Measurements from ENCODE around the gene NRXN3.

NRXN3 gene

DNA sequence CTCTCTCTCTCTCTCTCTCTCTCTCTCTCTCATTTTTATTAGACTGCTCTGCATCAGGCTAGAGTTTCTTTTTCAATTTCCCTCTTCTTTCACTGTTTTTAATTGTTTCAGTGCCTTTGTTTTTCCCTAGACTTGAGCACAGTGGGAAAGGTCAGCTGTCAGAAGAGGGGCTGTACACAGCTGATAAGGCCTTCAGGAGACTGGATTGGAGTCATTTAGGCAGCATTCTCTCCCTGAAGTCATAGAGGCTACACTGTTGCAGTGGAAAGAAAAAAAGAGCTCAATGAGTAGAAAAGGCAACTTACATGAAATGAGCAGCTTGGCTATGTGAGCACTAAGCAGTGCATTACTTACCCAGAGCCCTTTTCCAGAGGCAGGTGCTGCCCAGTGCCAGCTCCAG, 456.9 kb downstream of the NRXN3 start:
- TF ChIP-seq, protein P1, sequence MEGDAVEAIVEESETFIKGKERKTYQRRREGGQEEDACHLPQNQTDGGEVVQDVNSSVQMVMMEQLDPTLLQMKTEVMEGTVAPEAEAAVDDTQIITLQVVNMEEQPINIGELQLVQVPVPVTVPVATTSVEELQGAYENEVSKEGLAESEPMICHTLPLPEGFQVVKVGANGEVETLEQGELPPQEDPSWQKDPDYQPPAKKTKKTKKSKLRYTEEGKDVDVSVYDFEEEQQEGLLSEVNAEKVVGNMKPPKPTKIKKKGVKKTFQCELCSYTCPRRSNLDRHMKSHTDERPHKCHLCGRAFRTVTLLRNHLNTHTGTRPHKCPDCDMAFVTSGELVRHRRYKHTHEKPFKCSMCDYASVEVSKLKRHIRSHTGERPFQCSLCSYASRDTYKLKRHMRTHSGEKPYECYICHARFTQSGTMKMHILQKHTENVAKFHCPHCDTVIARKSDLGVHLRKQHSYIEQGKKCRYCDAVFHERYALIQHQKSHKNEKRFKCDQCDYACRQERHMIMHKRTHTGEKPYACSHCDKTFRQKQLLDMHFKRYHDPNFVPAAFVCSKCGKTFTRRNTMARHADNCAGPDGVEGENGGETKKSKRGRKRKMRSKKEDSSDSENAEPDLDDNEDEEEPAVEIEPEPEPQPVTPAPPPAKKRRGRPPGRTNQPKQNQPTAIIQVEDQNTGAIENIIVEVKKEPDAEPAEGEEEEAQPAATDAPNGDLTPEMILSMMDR (IDR thresholded peaks at IDR 0.05; ENCODE audit: unreplicated experiment in 3 of 3), result no peak
- Mint-ChIP-seq H3K27me3 (ENCODE audit: low read depth) (peaks cover 4% of the 10 kb centered on the region), H3K4me1 (no peaks in the 10 kb centered on the region), H3K9me3 (no peaks in the 10 kb centered on the region), H3K36me3 (ENCODE audit: low read depth) (no peaks in the 10 kb centered on the region), H3K4me3 (no peak overlapping the region), H3K27ac (no peak overlapping the region)

DNA sequence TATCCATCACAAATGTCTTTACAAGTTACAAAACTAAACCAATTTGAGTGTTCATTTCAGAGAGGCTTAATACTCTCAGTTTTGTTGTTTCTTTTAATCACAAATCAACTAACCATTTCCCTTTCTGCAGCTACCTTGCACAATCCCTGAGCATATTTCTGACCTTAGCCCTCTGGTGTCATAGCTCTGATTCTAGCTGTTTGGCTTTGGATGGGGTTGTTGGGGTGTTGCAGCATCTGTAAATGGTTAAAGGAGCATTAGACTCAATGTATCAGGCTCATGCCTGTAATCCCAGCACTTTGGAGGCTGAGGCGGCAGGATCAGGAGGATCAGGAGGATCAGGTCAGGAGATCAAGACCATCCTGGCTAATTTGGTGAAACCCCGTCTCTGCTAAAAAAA, 461.4 kb downstream of the NRXN3 start:
- Mint-ChIP-seq H3K36me3 (ENCODE audit: low read depth) (no peaks in the 10 kb centered on the region), H3K27me3 (ENCODE audit: low read depth) (no peaks in the 10 kb centered on the region), H3K27ac (no peak overlapping the region), H3K9me3 (no peaks in the 10 kb centered on the region), H3K4me1 (no peaks in the 10 kb centered on the region), H3K4me3 (no peak overlapping the region)
- TF ChIP-seq, protein P1 (IDR thresholded peaks at IDR 0.05; ENCODE audit: unreplicated experiment in 3 of 3), result no peak

DNA sequence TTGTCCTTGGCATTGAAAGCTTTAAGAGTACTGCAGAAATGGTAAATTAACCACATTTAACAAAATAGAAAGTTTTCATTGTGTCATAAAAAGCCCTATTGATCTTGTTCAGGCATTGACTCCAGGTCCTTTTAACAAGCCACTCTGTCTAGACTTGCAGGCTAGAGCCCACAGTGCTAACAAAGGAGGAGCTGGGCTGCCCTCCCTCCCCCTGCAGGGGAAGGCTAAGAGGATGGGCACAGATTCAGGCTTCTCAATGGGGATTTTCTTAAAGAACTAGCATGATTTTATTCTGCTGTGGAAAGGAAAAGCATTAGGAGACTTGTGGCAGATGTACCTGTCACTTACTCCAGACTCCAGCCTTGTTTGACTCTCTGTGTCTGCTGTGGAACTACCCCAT, 463.6 kb downstream of the NRXN3 start:
- Mint-ChIP-seq H3K27me3 (ENCODE audit: low read depth) (no peaks in the 10 kb centered on the region), H3K36me3 (ENCODE audit: low read depth) (no peaks in the 10 kb centered on the region), H3K9me3 (peaks cover 3% of the 10 kb centered on the region), H3K4me3 (no peak overlapping the region), H3K4me1 (no peaks in the 10 kb centered on the region), H3K27ac (no peak overlapping the region)
- TF ChIP-seq, protein P1 (IDR thresholded peaks at IDR 0.05; ENCODE audit: unreplicated experiment in 3 of 3), result no peak

DNA sequence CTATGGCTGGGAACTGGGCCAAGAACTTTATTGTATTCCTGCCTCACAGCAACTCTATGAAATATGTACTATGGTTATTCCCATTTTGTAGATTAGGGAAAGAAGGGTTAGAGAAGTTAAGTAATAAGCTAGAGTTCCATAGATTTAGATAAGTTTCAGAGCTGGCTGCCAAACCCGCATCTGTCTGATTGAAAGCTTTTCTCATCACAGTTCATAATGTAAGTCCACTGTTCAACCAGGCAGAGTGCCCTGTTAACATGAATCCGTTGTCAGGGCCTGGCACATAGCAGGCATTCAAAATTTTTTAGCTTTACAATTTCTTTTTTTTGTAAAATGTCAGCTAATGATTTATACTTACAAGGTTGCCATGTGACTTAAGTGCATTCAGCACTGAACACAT, 467.3 kb downstream of the NRXN3 start:
- Mint-ChIP-seq H3K4me1 (no peaks in the 10 kb centered on the region), H3K36me3 (ENCODE audit: low read depth) (no peaks in the 10 kb centered on the region), H3K4me3 (no peak overlapping the region), H3K27me3 (ENCODE audit: low read depth) (no peaks in the 10 kb centered on the region), H3K27ac (no peak overlapping the region), H3K9me3 (peaks cover 3% of the 10 kb centered on the region)
- TF ChIP-seq, protein P1 (IDR thresholded peaks at IDR 0.05; ENCODE audit: unreplicated experiment in 3 of 3), result no peak

DNA sequence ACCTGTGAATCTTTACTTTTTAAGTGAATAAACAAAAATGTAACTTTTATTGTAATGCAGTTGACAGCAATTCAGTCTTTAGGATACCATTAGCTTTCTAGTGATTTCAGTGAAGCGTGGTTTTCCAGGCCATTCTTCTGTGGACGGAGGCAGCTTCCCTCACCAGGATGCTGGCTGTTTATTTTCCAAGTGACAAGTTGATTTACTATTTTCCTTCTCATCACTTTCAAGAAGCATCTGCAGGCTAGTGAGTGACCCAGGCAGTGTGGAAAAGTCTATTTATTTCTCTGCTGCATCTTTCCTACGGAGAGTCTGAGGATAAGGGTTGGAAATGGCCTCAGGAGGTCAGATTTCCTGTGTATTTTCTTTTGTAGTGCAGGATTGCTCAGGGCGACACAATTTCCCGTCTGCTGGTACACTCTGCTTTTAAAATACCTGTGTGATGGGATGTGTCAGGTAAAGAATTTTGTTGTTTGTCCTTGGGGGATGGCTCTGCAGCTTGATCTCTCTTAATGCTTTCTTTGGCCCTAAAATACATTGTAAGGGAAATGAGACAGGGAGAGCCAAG, 467.8 kb downstream of the NRXN3 start:
- Mint-ChIP-seq H3K27me3 (ENCODE audit: low read depth) (no peaks in the 10 kb centered on the region), H3K4me1 (no peaks in the 10 kb centered on the region), H3K9me3 (peaks cover 3% of the 10 kb centered on the region), H3K4me3 (no peak overlapping the region), H3K36me3 (ENCODE audit: low read depth) (no peaks in the 10 kb centered on the region), H3K27ac (no peak overlapping the region)
- TF ChIP-seq, protein P1 (IDR thresholded peaks at IDR 0.05; ENCODE audit: unreplicated experiment in 3 of 3), result no peak

DNA sequence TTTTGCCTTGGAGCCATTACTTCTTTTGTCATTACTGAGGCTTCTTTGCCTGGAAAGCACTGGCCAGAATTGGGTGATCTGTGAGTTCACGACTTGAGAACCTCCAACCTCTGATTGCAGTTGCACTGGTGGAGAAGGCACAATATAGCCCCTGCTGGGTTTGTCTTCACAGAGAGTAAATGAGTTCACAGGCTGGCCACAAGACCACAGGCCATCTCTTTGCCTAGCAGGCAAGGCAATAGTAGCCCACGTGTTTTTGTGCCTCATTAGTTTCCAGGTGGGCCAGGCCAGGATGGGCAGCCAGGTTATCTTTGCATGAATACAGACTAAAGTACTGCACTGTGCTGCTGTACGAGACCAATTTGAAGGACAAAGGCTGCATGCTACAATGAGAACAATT, 468.8 kb downstream of the NRXN3 start:
- Mint-ChIP-seq H3K27me3 (ENCODE audit: low read depth) (peaks cover 3% of the 10 kb centered on the region), H3K36me3 (ENCODE audit: low read depth) (no peaks in the 10 kb centered on the region), H3K4me1 (no peaks in the 10 kb centered on the region), H3K9me3 (peaks cover 3% of the 10 kb centered on the region), H3K4me3 (no peak overlapping the region), H3K27ac (no peak overlapping the region)
- TF ChIP-seq, protein P1 (IDR thresholded peaks at IDR 0.05; ENCODE audit: unreplicated experiment in 3 of 3), result no peak
